HEK293 (cell line): ENCODE data around the gene MED13L.

ENCODE experiments used
- CTCF ChIA-PET: fragments of 350-600 bp; formaldehyde crosslinking; extraction: SDS; loops from one replicate; lab custom pipeline; 2021; ENCODE audit warnings: antibody characterized with exemption; lab: Yijun Ruan, JAX
- POLR2A ChIA-PET: fragments of 300-600 bp; formaldehyde crosslinking; extraction: SDS; loops from one replicate; lab custom pipeline; 2020; ENCODE audit warnings: antibody characterized with exemption, inconsistent platforms; lab: Yijun Ruan, JAX
- H3K27ac ChIP-seq: fragments of 200-500 bp; sonication (Bioruptor generic); 2 replicates; pipeline ENCODE4 v1.5.1; 2014; ENCODE audit warnings: low read depth, low read length, control low read depth, inconsistent platforms; ENCODE audit errors: extremely low read depth
- H3K36me3 ChIP-seq, 2 experiments: fragments of 200-500 bp in 1 of 2; sonication (Bioruptor generic) in 1 of 2; 1 replicate in 1 of 2; 2 replicates in 1 of 2; pipeline ENCODE4 v1.5.1; 2014 to 2017; ENCODE audit warnings: inconsistent platforms in 2 of 2, low read length in 2 of 2; ENCODE audit not compliant: control insufficient read depth in 2 of 2, insufficient read depth in 1 of 2
- H3K4me1 ChIP-seq: fragments of 200-500 bp; sonication (Bioruptor generic); 2 replicates; pipeline ENCODE4 v1.5.1; 2014; ENCODE audit warnings: mild to moderate bottlenecking, low read length, inconsistent platforms; ENCODE audit not compliant: control insufficient read depth, insufficient read depth
- H3K4me3 ChIP-seq: 2 replicates; pipeline ENCODE4 v1.5.1; 2011; ENCODE audit warnings: low read depth, mild to moderate bottlenecking, control low read depth, low read length, moderate library complexity
- H3K9me3 ChIP-seq: fragments of 200-500 bp; sonication (Bioruptor generic); 2 replicates; pipeline ENCODE4 v1.5.1; 2014; ENCODE audit warnings: low read depth, low read length, inconsistent platforms; ENCODE audit not compliant: control insufficient read depth, insufficient read depth
- ELK4 ChIP-seq: IDR thresholded peaks from 2 replicates; pipeline ENCODE4 v1.6.1; 2011; ENCODE audit warnings: mild to moderate bottlenecking, low read depth, low read length, borderline replicate concordance
- FEZF1 ChIP-seq: fragments of 450-650 bp; formaldehyde crosslinking; IDR thresholded peaks from 2 replicates; pipeline ENCODE4 v1.5.1; 2016; ENCODE audit warnings: missing biosample characterization, missing genetic modification characterization
- KLF1 ChIP-seq: fragments of 450-650 bp; formaldehyde crosslinking; IDR thresholded peaks from 2 replicates; pipeline ENCODE4 v1.5.1; 2016; ENCODE audit warnings: missing biosample characterization, missing genetic modification characterization
- KLF16 ChIP-seq: fragments of 450-650 bp; formaldehyde crosslinking; IDR thresholded peaks from 2 replicates; pipeline ENCODE4 v1.5.1; 2017; ENCODE audit warnings: missing biosample characterization, missing genetic modification characterization
- KLF7 ChIP-seq: fragments of 450-650 bp; formaldehyde crosslinking; IDR thresholded peaks from 2 replicates; pipeline ENCODE4 v1.5.1; 2016; ENCODE audit warnings: missing biosample characterization, missing genetic modification characterization, borderline replicate concordance
- PBX3 ChIP-seq: sonication (generic); formaldehyde crosslinking; IDR thresholded peaks from 2 replicates; pipeline ENCODE4 v1.8.1; 2022; ENCODE audit warnings: mild to moderate bottlenecking, moderate library complexity, missing genetic modification reagents
- REST ChIP-seq: fragments of 450-650 bp; formaldehyde crosslinking; IDR thresholded peaks from 2 replicates; pipeline ENCODE4 v1.5.1; 2016; ENCODE audit warnings: missing biosample characterization, missing genetic modification characterization
- TRIM28 ChIP-seq: IDR thresholded peaks from 2 replicates; pipeline ENCODE4 v1.6.1; 2011; ENCODE audit warnings: low read length, control low read depth, borderline replicate concordance
- TSHZ1 ChIP-seq: fragments of 450-650 bp; formaldehyde crosslinking; IDR thresholded peaks from 2 replicates; pipeline ENCODE4 v1.5.1; 2016; ENCODE audit warnings: missing biosample characterization, missing genetic modification characterization, borderline replicate concordance
- ZNF132 ChIP-seq: fragments of 450-650 bp; formaldehyde crosslinking; IDR thresholded peaks from 2 replicates; pipeline ENCODE4 v1.5.1; 2017; ENCODE audit warnings: missing biosample characterization, missing genetic modification characterization, borderline replicate concordance
- ZNF146 ChIP-seq: fragments of 450-650 bp; formaldehyde crosslinking; IDR thresholded peaks from 2 replicates; pipeline ENCODE4 v1.5.1; 2016; ENCODE audit warnings: missing biosample characterization, missing genetic modification characterization
- ZNF184 ChIP-seq: fragments of 450-650 bp; IDR thresholded peaks from 2 replicates; pipeline ENCODE4 v1.5.1; 2018; ENCODE audit warnings: missing biosample characterization, mild to moderate bottlenecking, missing genetic modification characterization
- ZNF211 ChIP-seq: fragments of 450-650 bp; formaldehyde crosslinking; IDR thresholded peaks from 2 replicates; pipeline ENCODE4 v1.5.1; 2016; ENCODE audit warnings: low read depth, missing biosample characterization, missing genetic modification characterization
- ZNF221 ChIP-seq: fragments of 450-650 bp; formaldehyde crosslinking; IDR thresholded peaks from 2 replicates; pipeline ENCODE4 v1.5.1; 2017; ENCODE audit warnings: missing biosample characterization, missing genetic modification characterization, borderline replicate concordance
- ZNF223 ChIP-seq: fragments of 450-650 bp; formaldehyde crosslinking; IDR thresholded peaks from 2 replicates; pipeline ENCODE4 v1.5.1; 2016; ENCODE audit warnings: missing biosample characterization, missing genetic modification characterization
- ZNF23 ChIP-seq: fragments of 450-650 bp; formaldehyde crosslinking; IDR thresholded peaks from 2 replicates; pipeline ENCODE4 v1.5.1; 2016; ENCODE audit warnings: missing biosample characterization, missing genetic modification characterization, borderline replicate concordance
- ZNF239 ChIP-seq: fragments of 450-650 bp; formaldehyde crosslinking; IDR thresholded peaks from 2 replicates; pipeline ENCODE4 v1.5.1; 2016; ENCODE audit warnings: missing biosample characterization, missing genetic modification characterization
- ZNF274 ChIP-seq, 2 experiments: fragments of 200-500 bp in 1 of 2; fragments of 450-650 bp in 1 of 2; sonication (Bioruptor generic) in 1 of 2; formaldehyde crosslinking in 1 of 2; IDR thresholded peaks; 2 replicates each; pipeline versions ENCODE4 v1.5.1 to v1.6.1; 2014 to 2016; ENCODE audit warnings: borderline replicate concordance in 1 of 2, inconsistent platforms in 1 of 2, low read length in 1 of 2, missing biosample characterization in 1 of 2, missing genetic modification characterization in 1 of 2
- ZNF341 ChIP-seq: fragments of 450-650 bp; formaldehyde crosslinking; IDR thresholded peaks from 2 replicates; pipeline ENCODE4; 2016; ENCODE audit warnings: low read depth, missing biosample characterization, missing genetic modification characterization
- ZNF423 ChIP-seq: fragments of 450-650 bp; formaldehyde crosslinking; IDR thresholded peaks from 2 replicates; pipeline ENCODE4 v1.5.1; 2016; ENCODE audit warnings: missing biosample characterization, missing genetic modification characterization
- ZNF549 ChIP-seq: fragments of 450-650 bp; IDR thresholded peaks from 2 replicates; pipeline ENCODE4 v1.5.1; 2018; ENCODE audit warnings: missing biosample characterization, missing genetic modification characterization, mild to moderate bottlenecking, inconsistent platforms, moderate library complexity
- ZNF660 ChIP-seq: fragments of 450-650 bp; IDR thresholded peaks from 2 replicates; pipeline ENCODE4 v1.5.1; 2018; ENCODE audit warnings: missing biosample characterization, mild to moderate bottlenecking, missing genetic modification characterization
- ZSCAN5A ChIP-seq: fragments of 450-650 bp; formaldehyde crosslinking; IDR thresholded peaks from 2 replicates; pipeline ENCODE4 v1.5.1; 2016; ENCODE audit warnings: missing biosample characterization, missing genetic modification characterization

The MED13L gene

DNA sequence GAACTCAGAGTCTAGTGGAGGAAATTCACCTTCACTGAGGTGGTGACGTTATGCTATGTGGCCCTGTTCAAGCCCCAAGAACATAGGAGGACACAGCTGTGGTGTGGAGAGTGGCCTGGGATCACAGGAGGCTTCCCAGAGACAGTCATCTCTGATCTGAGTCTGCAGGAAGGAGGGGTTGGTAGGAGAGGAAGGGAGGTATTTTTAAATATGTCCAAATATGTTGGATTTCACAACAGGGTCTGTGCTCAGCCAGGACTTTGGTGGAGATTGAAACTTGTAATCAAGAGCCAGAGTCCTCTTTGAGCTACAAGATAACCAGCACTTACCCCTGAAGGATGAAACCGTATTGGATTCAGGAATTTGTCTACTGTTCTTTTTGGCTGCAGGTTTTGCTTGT lies 26.4 kb upstream of the MED13L start (continued):
- TF ChIP-seq ZNF132 (no peak), KLF1 (tag by site-specific recombination) (no peak), KLF16 (no peak), PBX3 (CRISPR knock-in tag) (no peak), ELK4 (no peak), ZNF274 (IDR thresholded peaks at IDR 0.05; ENCODE audit: low read length) (no peak), ZNF274 (tag by site-specific recombination; IDR thresholded peaks at IDR 0.05; ENCODE audit: borderline replicate concordance) (no peak), ZNF549 (tag by site-specific recombination) (no peak), ZNF660 (no peak), TSHZ1 (no peak)
- TF ChIP-seq, all 188 proteins: peak for 0

DNA sequence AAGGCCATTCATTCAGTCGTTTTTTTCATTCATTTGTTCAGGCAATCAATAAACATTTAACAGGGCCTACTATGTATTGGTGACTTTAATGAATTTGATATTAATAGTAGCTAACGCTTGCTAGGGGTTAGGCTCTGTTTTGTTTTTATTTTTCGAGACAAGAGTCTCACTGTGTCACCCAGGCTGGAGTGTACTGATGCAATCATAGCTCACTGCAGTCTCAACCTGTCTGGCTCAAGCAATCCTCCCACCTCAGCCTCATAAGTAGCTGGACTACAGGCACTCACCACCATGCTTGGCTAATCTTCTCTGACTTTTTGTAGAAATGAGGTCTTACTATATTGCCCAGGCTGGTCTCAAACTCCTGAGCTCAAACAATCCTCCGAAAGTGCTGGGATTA lies 25.6 kb upstream of the MED13L start:
- no peak overlapping the region for H3K27ac ChIP-seq
- H3K9me3 ChIP-seq: no peaks in the 10 kb centered on the region
- H3K36me3 ChIP-seq: no peaks in the 10 kb centered on the region
- POLR2A ChIA-PET: no interaction called here
- no peak overlapping the region for H3K4me3 ChIP-seq
- CTCF ChIA-PET: interaction anchor here (0.6 kb wide), 2 partner anchors 322 to 369 kb away, joined by 3 to 4 read pairs; no protein-coding TSS in a partner anchor
- no peaks in the 10 kb centered on the region for H3K4me1 ChIP-seq
- TF ChIP-seq TSHZ1: no peak
- no peak for TF ChIP-seq ZNF184 (tag by site-specific recombination)
- no peak for TF ChIP-seq ZNF239 (tag by site-specific recombination)
- no peak for TF ChIP-seq ZSCAN5A (tag by site-specific recombination)
- no peak for TF ChIP-seq ZNF146 (tag by site-specific recombination)
- TF ChIP-seq FEZF1 (tag by site-specific recombination): no peak
- TF ChIP-seq ZNF211 (tag by site-specific recombination): no peak
- TF ChIP-seq ZNF23 (tag by site-specific recombination): no peak
- no peak for TF ChIP-seq ZNF341 (tag by site-specific recombination)
- no peak for TF ChIP-seq ZNF223
- TF ChIP-seq ZNF221: no peak
- no peak for TF ChIP-seq REST
- TF ChIP-seq KLF7: no peak
- TF ChIP-seq ZNF423 (tag by site-specific recombination): no peak
- no peak for TF ChIP-seq TRIM28
